HepG2 (cell line): Measurements from ENCODE around the gene DNAJC5. TPM values are rescaled to one million over a fixed set of nuclear protein-coding genes. Genes with fewer than 3 reads are reported as not detected.

Experiments
- ATF7-NPFF ChIP-seq: sonication (generic); formaldehyde crosslinking; IDR thresholded peaks from 2 replicates; pipeline ENCODE4 v1.8.1; 2023; ENCODE audit warnings: mild to moderate bottlenecking, low read depth, missing genetic modification reagents, moderate library complexity
- CBX2 ChIP-seq, 2 experiments: fragments of 200-600 bp in 1 of 2; sonication (generic); formaldehyde crosslinking in 1 of 2; IDR thresholded peaks; 2 replicates each; pipeline versions ENCODE4 v1.7.0 to v1.8.1; 2018 to 2022; ENCODE audit warnings: low read depth in 2 of 2, low read length in 1 of 2, mild to moderate bottlenecking in 1 of 2, missing genetic modification reagents in 1 of 2
- CBX5 ChIP-seq: sonication (generic); formaldehyde crosslinking; IDR thresholded peaks from 2 replicates; pipeline ENCODE4 v1.4.0; 2020; ENCODE audit warnings: missing genetic modification reagents, borderline replicate concordance
- CC2D1A ChIP-seq: sonication (generic); formaldehyde crosslinking; IDR thresholded peaks from 2 replicates; pipeline ENCODE4 v1.8.1; 2023; ENCODE audit warnings: mild to moderate bottlenecking, missing genetic modification reagents
- GABPA ChIP-seq, 2 experiments: IDR thresholded peaks; 2 replicates each; pipeline ENCODE4 v1.6.1; 2011 to 2016; ENCODE audit warnings: low read depth in 2 of 2, low read length in 1 of 2, missing biosample characterization in 1 of 2, missing genetic modification characterization in 1 of 2
- HNRNPLL ChIP-seq: fragments of 200-400 bp; formaldehyde crosslinking; IDR thresholded peaks from 2 replicates; pipeline ENCODE4 v1.6.1; 2017; ENCODE audit warnings: mild to moderate bottlenecking, low read depth, low read length; ENCODE audit not compliant: poor library complexity, severe bottlenecking
- HOMEZ ChIP-seq: IDR thresholded peaks from 2 replicates; pipeline ENCODE4 v1.6.1; 2016; ENCODE audit warnings: low read depth
- NFIB ChIP-seq: sonication (generic); formaldehyde crosslinking; IDR thresholded peaks from 2 replicates; pipeline ENCODE4 v1.9.0; 2021; ENCODE audit warnings: missing genetic modification reagents, mild to moderate bottlenecking, borderline replicate concordance
- RXRB ChIP-seq: IDR thresholded peaks from 2 replicates; pipeline ENCODE4 v1.6.1; 2016; ENCODE audit warnings: borderline replicate concordance, missing genetic modification reagents, missing compliant biosample characterization
- SRSF9 ChIP-seq: fragments of 200-400 bp; formaldehyde crosslinking; IDR thresholded peaks from 2 replicates; pipeline ENCODE4 v1.6.1; 2018; ENCODE audit warnings: borderline replicate concordance, mild to moderate bottlenecking, low read depth, low read length; ENCODE audit not compliant: insufficient read depth, poor library complexity, severe bottlenecking
- THAP8 ChIP-seq: sonication (generic); formaldehyde crosslinking; IDR thresholded peaks from 2 replicates; pipeline ENCODE4 v1.5.1; 2020; ENCODE audit warnings: missing genetic modification reagents, mild to moderate bottlenecking, borderline replicate concordance
- ZBTB42 ChIP-seq: sonication (generic); formaldehyde crosslinking; IDR thresholded peaks from 2 replicates; pipeline ENCODE4 v1.5.0; 2020; ENCODE audit warnings: mild to moderate bottlenecking, missing genetic modification reagents
- ZBTB7A ChIP-seq: sonication (generic); formaldehyde crosslinking; IDR thresholded peaks from 2 replicates; pipeline ENCODE4 v1.8.0; 2022; ENCODE audit warnings: mild to moderate bottlenecking, missing genetic modification reagents
- ZMAT3 ChIP-seq: sonication (generic); formaldehyde crosslinking; conservative IDR thresholded peaks from 2 replicates; pipeline ENCODE4 v1.7.0; 2021; ENCODE audit warnings: missing genetic modification reagents
- ZNF251 ChIP-seq: sonication (generic); formaldehyde crosslinking; IDR thresholded peaks from 2 replicates; pipeline ENCODE4 v1.9.0; 2021; ENCODE audit warnings: mild to moderate bottlenecking, missing genetic modification reagents
- ZNF256 ChIP-seq: sonication (generic); formaldehyde crosslinking; conservative IDR thresholded peaks from 2 replicates; pipeline ENCODE4 v1.4.0; 2020; ENCODE audit warnings: missing genetic modification reagents
- ZNF276 ChIP-seq: sonication (generic); formaldehyde crosslinking; IDR thresholded peaks from 2 replicates; pipeline ENCODE4 v1.4.0; 2020; ENCODE audit warnings: mild to moderate bottlenecking, low read depth, missing genetic modification reagents
- ZNF343 ChIP-seq: sonication (generic); formaldehyde crosslinking; IDR thresholded peaks from 2 replicates; pipeline ENCODE4 v1.4.0; 2020; ENCODE audit warnings: mild to moderate bottlenecking, missing genetic modification reagents
- ZNF549 ChIP-seq: sonication (generic); formaldehyde crosslinking; IDR thresholded peaks from 2 replicates; pipeline ENCODE4 v1.5.0; 2020; ENCODE audit warnings: missing genetic modification reagents
- ZNF552 ChIP-seq: sonication (generic); formaldehyde crosslinking; IDR thresholded peaks from 2 replicates; pipeline ENCODE4 v1.9.0; 2022; ENCODE audit warnings: missing genetic modification reagents, mild to moderate bottlenecking, borderline replicate concordance
- ZNF567 ChIP-seq: sonication (generic); formaldehyde crosslinking; IDR thresholded peaks from 2 replicates; pipeline ENCODE4 v1.8.1; 2023; ENCODE audit warnings: mild to moderate bottlenecking, missing genetic modification reagents, borderline replicate concordance
- ZSCAN21 ChIP-seq: sonication (generic); formaldehyde crosslinking; IDR thresholded peaks from 2 replicates; pipeline ENCODE4 v1.8.0; 2022; ENCODE audit warnings: mild to moderate bottlenecking, missing genetic modification reagents, moderate library complexity, borderline replicate concordance
- polyA plus RNA-seq, 8 experiments: library from polyadenylated mRNA; depleted of rRNA in 3 of 8; stranded (reverse) in 7 of 8; unstranded in 1 of 8; fragments of >200 nt; fragmentation: Illumina TruSeq in 4 of 8; extraction: Trizol in 4 of 8; gene quantifications; 2 replicates each; pipeline versions ENCODE4 v1.2.1 to v1.2.3, GENCODE V29; 2011 to 2016; ENCODE audit warnings: low read depth in 4 of 8, missing spikeins in 1 of 8, mixed read lengths in 1 of 8; ENCODE audit not compliant: insufficient read depth in 1 of 8
- total RNA-seq, 5 experiments: library from RNA; depleted of rRNA; stranded (reverse); fragments of >200 nt; fragmentation: Illumina TruSeq; extraction: Trizol; gene quantifications; 2 replicates each; pipeline ENCODE4 v1.2.3, GENCODE V29; 2016; ENCODE audit warnings: low read depth in 1 of 5

Gene DNAJC5
- total and polyA plus RNA-seq, 2 of the 13 experiments (the other 11 are each of a cell fraction or from before 2014, with no cell fraction given) = 42.8 to 64.5 TPM

GRCh38 chr20:63861981-63862901 lies 32.7 kb upstream of the DNAJC5 start (continued):
- TF ChIP-seq NFIB (CRISPR knock-in tag) = no peak
- TF ChIP-seq HOMEZ (CRISPR knock-in tag) = no peak
- no peak for TF ChIP-seq ZNF549 (CRISPR knock-in tag)
- TF ChIP-seq CBX2 (IDR thresholded peaks at IDR 0.05; ENCODE audit: low read depth, low read length) = no peak
- TF ChIP-seq CBX2 (CRISPR knock-in tag; IDR thresholded peaks at IDR 0.05; ENCODE audit: low read depth) = no peak
- TF ChIP-seq ZNF256 = no peak
- no peak for TF ChIP-seq ZNF567 (CRISPR knock-in tag)
- no peak for TF ChIP-seq ZSCAN21
- TF ChIP-seq RXRB (CRISPR knock-in tag) = no peak
- TF ChIP-seq GABPA (IDR thresholded peaks at IDR 0.05; ENCODE audit: low read depth, low read length) = no peak
- no peak for TF ChIP-seq GABPA (CRISPR knock-in tag; IDR thresholded peaks at IDR 0.05; ENCODE audit: low read depth)
- TF ChIP-seq ZNF251 = no peak
- no peak for TF ChIP-seq ZNF343 (CRISPR knock-in tag)
- TF ChIP-seq HNRNPLL = peak; percentile 16
- no peak for TF ChIP-seq CC2D1A (CRISPR knock-in tag)
- TF ChIP-seq CBX5 (CRISPR knock-in tag) = no peak
- peak; percentile 12; the same call in 1 of the 2 replicates for TF ChIP-seq ZBTB7A
- TF ChIP-seq ZBTB42 (CRISPR knock-in tag) = no peak
- no peak for TF ChIP-seq THAP8
- TF ChIP-seq ZNF552 (CRISPR knock-in tag) = 0 out of 2 replicates have a peak, but pooled peaks have one; percentile 62
- no peak for TF ChIP-seq SRSF9
- no peak for TF ChIP-seq ATF7-NPFF (CRISPR knock-in tag)
- TF ChIP-seq ZMAT3 (CRISPR knock-in tag) = no peak
- no peak for TF ChIP-seq ZNF276
